CD4-positive, CD25-positive, alpha-beta regulatory T cell (primary cell): ENCODE measurements around the gene GSTCD. TPM values are rescaled to one million over a fixed set of nuclear protein-coding genes. Genes with fewer than 3 reads are reported as not detected.
"Not testable (repeated sequence)": the region's sequence is repeated elsewhere in the genome, so short reads cannot be mapped to it uniquely, and the experiment has no call there.

Experiments used
- ATAC-seq, 2 donors: fragments of 150-1000 bp; cut with Tn5 transposase; one replicate each; pipeline ENCODE4 v1.10.0; 2021; ENCODE audit warnings: low read depth in 2 of 2, moderate number of reproducible peaks in 2 of 2, moderate library complexity in 1 of 2
- DNase-seq, 3 donors: peaks; one replicate each; pipeline versions ENCODE4 v3.0.0 to v3.0.0-alpha.2; 2012 to 2022; ENCODE audit warnings: mixed read lengths in 1 of 3
- H3K27ac ChIP-seq: one replicate; pipeline ENCODE4 v1.7.0; 2013; ENCODE audit warnings: mild to moderate bottlenecking, low read length; ENCODE audit not compliant: insufficient read depth, poor library complexity, severe bottlenecking
- H3K27me3 ChIP-seq: one replicate; pipeline ENCODE4 v1.7.0; 2013; ENCODE audit warnings: low read length; ENCODE audit not compliant: control insufficient read depth, insufficient read depth
- H3K36me3 ChIP-seq: one replicate; pipeline ENCODE4 v1.7.0; 2013; ENCODE audit warnings: mild to moderate bottlenecking, low read length, moderate library complexity; ENCODE audit not compliant: control insufficient read depth, insufficient read depth
- H3K4me1 ChIP-seq: 2 replicates; pipeline ENCODE4 v1.7.0; 2013; ENCODE audit warnings: mild to moderate bottlenecking, low read length; ENCODE audit not compliant: insufficient read depth, control insufficient read depth, poor library complexity, severe bottlenecking
- H3K4me3 ChIP-seq: one replicate; pipeline ENCODE4 v1.7.0; 2013; ENCODE audit warnings: low read depth, mild to moderate bottlenecking, low read length, moderate library complexity
- H3K9me3 ChIP-seq, 2 experiments: 1 replicate in 1 of 2; 2 replicates in 1 of 2; pipeline ENCODE4 v1.7.0; 2013; ENCODE audit warnings: low read length in 2 of 2, mild to moderate bottlenecking in 1 of 2, moderate library complexity in 1 of 2; ENCODE audit not compliant: control insufficient read depth in 2 of 2
- H3K27ac Mint-ChIP-seq, 3 donors: one replicate each; pipeline ENCODE4 v1.8.0; 2020 to 2022; ENCODE audit warnings: mild to moderate bottlenecking in 3 of 3, mixed read lengths in 3 of 3, moderate library complexity in 2 of 3
- H3K27me3 Mint-ChIP-seq: one replicate; pipeline ENCODE4 v1.8.0; 2022; ENCODE audit warnings: mild to moderate bottlenecking, mixed read lengths
- H3K36me3 Mint-ChIP-seq: one replicate; pipeline ENCODE4 v1.8.0; 2020; ENCODE audit warnings: mixed read lengths
- H3K4me1 Mint-ChIP-seq, 4 donors: one replicate each; pipeline ENCODE4 v1.8.0; 2020 to 2022; ENCODE audit warnings: mixed read lengths in 4 of 4, mild to moderate bottlenecking in 1 of 4
- H3K4me3 Mint-ChIP-seq, 4 donors: one replicate each; pipeline ENCODE4 v1.8.0; 2020 to 2022; ENCODE audit warnings: mild to moderate bottlenecking in 4 of 4, mixed read lengths in 4 of 4, moderate library complexity in 3 of 4
- H3K9me3 Mint-ChIP-seq, 7 donors: one replicate each; pipeline ENCODE4 v1.8.0; 2020 to 2022; ENCODE audit warnings: mixed read lengths in 7 of 7, mild to moderate bottlenecking in 3 of 7, moderate library complexity in 2 of 7
- polyA plus RNA-seq, 4 donors: library from polyadenylated mRNA; unstranded; fragments of 300-500 nt; fragmentation: Illumina TruSeq; gene quantifications; one replicate each; pipeline ENCODE4 v1.2.3, GENCODE V29; 2021
- total RNA-seq: library from RNA; stranded (reverse); gene quantifications from one replicate; pipeline ENCODE4 v1.2.3, GENCODE V29; 2022

Gene GSTCD
- total and polyA plus RNA-seq, 5 donors from 2014 or later: 1.6 to 4.4 (median 2.5) TPM

- no peak overlapping the region for H3K4me3 ChIP-seq
- no peaks in the 10 kb centered on the region for H3K4me1 Mint-ChIP-seq
- H3K36me3 Mint-ChIP-seq: no peaks in the 10 kb centered on the region
- H3K4me3 Mint-ChIP-seq: no peak overlapping the region
- no peak for DNase-seq
- H3K27ac Mint-ChIP-seq: no peak overlapping the region
- H3K27me3 Mint-ChIP-seq: peaks cover 10% of the 10 kb centered on the region
- peaks cover 8% of the 10 kb centered on the region for H3K27me3 ChIP-seq
- no peak for ATAC-seq
- no peaks in the 10 kb centered on the region for H3K36me3 ChIP-seq
- H3K9me3 Mint-ChIP-seq: peaks cover 0 to 2% (median 0%) of the 10 kb centered on the region in 7 donors
- H3K9me3 ChIP-seq: no peaks in the 10 kb centered on the region
- H3K4me1 ChIP-seq: no peaks in the 10 kb centered on the region
- H3K27ac ChIP-seq: no peak overlapping the region
Measured at GRCh38 chr4:105674011-105674410, 34.6 kb upstream of the GSTCD start.

- Mint-ChIP-seq H3K9me3 (peaks cover 0 to 2% (median 0%) of the 10 kb centered on the region in 7 donors), H3K4me3 (no peak overlapping the region), H3K27ac (no peak overlapping the region), H3K4me1 (peaks cover 0 to 8% (median 0%) of the 10 kb centered on the region in 4 donors), H3K36me3 (peaks cover 7% of the 10 kb centered on the region), H3K27me3 (no peaks in the 10 kb centered on the region)
- H3K36me3 ChIP-seq: peaks cover 6% of the 10 kb centered on the region
- H3K9me3 ChIP-seq: no peaks in the 10 kb centered on the region
- ATAC-seq: no peak
- no peaks in the 10 kb centered on the region for H3K4me1 ChIP-seq
- no peak overlapping the region for H3K27ac ChIP-seq
- H3K27me3 ChIP-seq: peaks cover 5% of the 10 kb centered on the region
- no peak for DNase-seq
- no peak overlapping the region for H3K4me3 ChIP-seq
Measured at GRCh38 chr4:105677709-105678108, 30.9 kb upstream of the GSTCD start.

- Mint-ChIP-seq H3K36me3 (peaks cover 10% of the 10 kb centered on the region), H3K27ac (no peak overlapping the region)
Measured at GRCh38 chr4:105679186-105679585, 29.4 kb upstream of the GSTCD start.

GRCh38 chr4:105683038-105683437 lies 25.5 kb upstream of the GSTCD start:
- Histone ChIP-seq H3K9me3 (no peaks in the 10 kb centered on the region), H3K36me3 (peaks cover 36% of the 10 kb centered on the region), H3K27ac (no peak overlapping the region), H3K4me3 (no peak overlapping the region), H3K4me1 (no peaks in the 10 kb centered on the region), H3K27me3 (no peaks in the 10 kb centered on the region)
- Mint-ChIP-seq H3K9me3 (no peaks in the 10 kb centered on the region), H3K4me1 (peaks cover 0 to 12% (median 2%) of the 10 kb centered on the region in 4 donors), H3K4me3 (no peak overlapping the region), H3K27ac (no peak overlapping the region), H3K27me3 (no peaks in the 10 kb centered on the region), H3K36me3 (peaks cover 23% of the 10 kb centered on the region)
- ATAC-seq (no peak), DNase-seq (no peak)

More at GRCh38 chr4:105679186-105679585, 29.4 kb upstream of the GSTCD start:
- Mint-ChIP-seq H3K4me3 (no peak overlapping the region), H3K27me3 (no peaks in the 10 kb centered on the region), H3K4me1 (peaks cover 0 to 8% (median 0%) of the 10 kb centered on the region in 4 donors), H3K9me3 (peaks cover 0 to 2% (median 0%) of the 10 kb centered on the region in 7 donors)
- Histone ChIP-seq H3K27me3 (no peaks in the 10 kb centered on the region), H3K4me3 (no peak overlapping the region), H3K9me3 (no peaks in the 10 kb centered on the region), H3K27ac (no peak overlapping the region), H3K36me3 (peaks cover 14% of the 10 kb centered on the region), H3K4me1 (no peaks in the 10 kb centered on the region)
- no peak for ATAC-seq
- no peak for DNase-seq

GRCh38 chr4:105686571-105686970 lies 22.0 kb upstream of the GSTCD start:
- Mint-ChIP-seq H3K4me1 (peaks cover 0 to 23% (median 3%) of the 10 kb centered on the region in 4 donors), H3K27ac (no peak overlapping the region), H3K4me3 (no peak overlapping the region), H3K27me3 (no peaks in the 10 kb centered on the region), H3K36me3 (peaks cover 37% of the 10 kb centered on the region), H3K9me3 (no peaks in the 10 kb centered on the region)
- ATAC-seq (no peak), DNase-seq (no peak)
- Histone ChIP-seq H3K4me3 (no peak overlapping the region), H3K36me3 (peaks cover 59% of the 10 kb centered on the region), H3K4me1 (no peaks in the 10 kb centered on the region), H3K9me3 (no peaks in the 10 kb centered on the region), H3K27me3 (no peaks in the 10 kb centered on the region), H3K27ac (no peak overlapping the region)

GRCh38 chr4:105694812-105695211 lies 13.8 kb upstream of the GSTCD start:
- H3K9me3 ChIP-seq, H3K27ac Mint-ChIP-seq, H3K27me3 Mint-ChIP-seq, H3K4me3 ChIP-seq, ATAC-seq, H3K27ac ChIP-seq, H3K9me3 Mint-ChIP-seq, H3K4me1 ChIP-seq, H3K4me3 Mint-ChIP-seq, H3K27me3 ChIP-seq, DNase-seq: not testable (repeated sequence)
- H3K36me3 Mint-ChIP-seq: peaks cover 42% of the 10 kb centered on the region
- H3K4me1 Mint-ChIP-seq: peaks cover 4 to 36% (median 8%) of the 10 kb centered on the region in 4 donors
- peaks cover 51% of the 10 kb centered on the region for H3K36me3 ChIP-seq

- H3K36me3 Mint-ChIP-seq: peaks cover 42% of the 10 kb centered on the region
Measured at GRCh38 chr4:105695832-105696231, 12.8 kb upstream of the GSTCD start.

GRCh38 chr4:105698607-105699006 lies 10.0 kb upstream of the GSTCD start:
- Histone ChIP-seq H3K4me3 (no peak overlapping the region), H3K36me3 (peaks cover 25% of the 10 kb centered on the region), H3K27me3 (no peaks in the 10 kb centered on the region), H3K4me1 (no peaks in the 10 kb centered on the region), H3K9me3 (no peaks in the 10 kb centered on the region), H3K27ac (no peak overlapping the region)
- Mint-ChIP-seq H3K9me3 (no peaks in the 10 kb centered on the region), H3K27me3 (no peaks in the 10 kb centered on the region), H3K4me1 (peaks cover 13 to 28% (median 19%) of the 10 kb centered on the region in 4 donors), H3K27ac (no peak overlapping the region), H3K4me3 (no peak overlapping the region), H3K36me3 (peaks cover 34% of the 10 kb centered on the region)
- no peak for ATAC-seq
- no peak for DNase-seq

More at GRCh38 chr4:105695832-105696231, 12.8 kb upstream of the GSTCD start:
- not testable (repeated sequence) for H3K4me3 Mint-ChIP-seq, H3K27me3 ChIP-seq, H3K27ac Mint-ChIP-seq, H3K4me3 ChIP-seq, ATAC-seq, H3K9me3 Mint-ChIP-seq, H3K27ac ChIP-seq, H3K4me1 ChIP-seq, H3K27me3 Mint-ChIP-seq, DNase-seq, H3K9me3 ChIP-seq
- peaks cover 10 to 30% (median 14%) of the 10 kb centered on the region in 4 donors for H3K4me1 Mint-ChIP-seq
- peaks cover 48% of the 10 kb centered on the region for H3K36me3 ChIP-seq
